ENCODE measurements around the gene PSMB7. TPM values are rescaled to one million over a fixed set of nuclear protein-coding genes. Genes with fewer than 3 reads are reported as not detected.

Gene PSMB7
- total RNA-seq, 3 donors from 2014 or later (not counting 1 experiment from before 2014, with no cell fraction given) = 75.6 to 75.9 (median 75.8) TPM

DNA sequence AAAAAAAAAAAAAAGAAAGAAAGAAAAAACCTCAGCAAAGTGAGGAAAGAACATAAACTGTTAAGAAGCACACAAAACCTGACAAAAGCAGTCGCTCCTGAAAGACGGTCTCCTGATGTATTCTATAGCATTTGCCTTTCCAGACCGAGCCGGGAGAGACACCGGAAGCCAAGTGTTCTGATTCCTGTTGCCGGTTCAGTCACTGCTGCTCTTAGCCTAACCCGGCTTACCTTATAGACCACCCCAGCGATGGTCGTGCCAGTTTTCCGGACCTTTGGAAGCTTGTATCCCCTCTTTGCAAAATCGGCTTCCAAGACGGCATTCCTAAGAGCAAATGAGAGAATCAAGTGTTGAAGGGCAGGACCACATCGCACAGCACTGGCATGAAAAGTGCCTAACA is 630 bp downstream of the PSMB7 start:
- H3K4me1 ChIP-seq (ENCODE audit: control insufficient read depth, insufficient read depth, low read length) = peaks cover 15% of the 10 kb centered on the region
- H3K36me3 ChIP-seq (ENCODE audit: control insufficient read depth, insufficient read depth, low read length) = peaks cover 39% of the 10 kb centered on the region
- H3K4me1 Mint-ChIP-seq = peaks cover 21 to 27% of the 10 kb centered on the region in 2 donors
- H3K4me3 Mint-ChIP-seq = peak overlapping the region; percentile 96
- no peaks in the 10 kb centered on the region for H3K27me3 Mint-ChIP-seq (ENCODE audit: low read depth in 2 of 2)
- peak overlapping the region; percentile 86 to 93 for H3K27ac Mint-ChIP-seq
- intact Hi-C loops (cut with micrococcal nuclease) = loop anchor here (5.0 kb wide), 1 partner anchor 528 kb away; the partner anchor contains the start of gene GOLGA1
- 25% methylated on average over 13 of the region's 13 CpGs for WGBS (ENCODE audit: insufficient coverage)
- H3K4me3 ChIP-seq (ENCODE audit: low read length) = peak overlapping the region; percentile 83
- peaks cover 2% of the 10 kb centered on the region for H3K9me3 ChIP-seq (ENCODE audit: control insufficient read depth, insufficient read depth, low read length)
- H3K36me3 Mint-ChIP-seq = peaks cover 21% of the 10 kb centered on the region
- no peak for TF ChIP-seq CTCF (IDR thresholded peaks at IDR 0.05)
- H3K9me3 Mint-ChIP-seq = peaks cover 0 to 3% of the 10 kb centered on the region in 2 donors
- no peaks in the 10 kb centered on the region for H3K27me3 ChIP-seq (ENCODE audit: control insufficient read depth, insufficient read depth, low read length)
- H3K27ac ChIP-seq (ENCODE audit: low read length) = peak overlapping the region; percentile 64
- no peak for ATAC-seq
- DNase-seq = no peak

GRCh38 chr9:124412228-124412575 is 3.0 kb downstream of the PSMB7 start:
- Histone ChIP-seq H3K4me1 (ENCODE audit: control insufficient read depth, insufficient read depth, low read length) (peaks cover 12% of the 10 kb centered on the region), H3K4me3 (ENCODE audit: low read length) (no peak overlapping the region), H3K27me3 (ENCODE audit: control insufficient read depth, insufficient read depth, low read length) (no peaks in the 10 kb centered on the region), H3K27ac (ENCODE audit: low read length) (no peak overlapping the region), H3K36me3 (ENCODE audit: control insufficient read depth, insufficient read depth, low read length) (peaks cover 58% of the 10 kb centered on the region), H3K9me3 (ENCODE audit: control insufficient read depth, insufficient read depth, low read length) (peaks cover 2% of the 10 kb centered on the region)
- peaks cover 21 to 27% of the 10 kb centered on the region in 2 donors for H3K4me1 Mint-ChIP-seq
- intact Hi-C loops (cut with micrococcal nuclease) = no loop called here
- ATAC-seq = no peak
- H3K4me3 Mint-ChIP-seq = no peak overlapping the region
- DNase-seq = no peak
- peaks cover 0 to 3% of the 10 kb centered on the region in 2 donors for H3K9me3 Mint-ChIP-seq
- no peaks in the 10 kb centered on the region for H3K27me3 Mint-ChIP-seq (ENCODE audit: low read depth in 2 of 2)
- 94% methylated on average over 3 of the region's 3 CpGs for WGBS (ENCODE audit: insufficient coverage)
- no peak for TF ChIP-seq CTCF (IDR thresholded peaks at IDR 0.05)
- no peak overlapping the region for H3K27ac Mint-ChIP-seq
- H3K36me3 Mint-ChIP-seq = peaks cover 21% of the 10 kb centered on the region

GRCh38 chr9:124411514-124412227 is 3.6 kb downstream of the PSMB7 start:
- Histone ChIP-seq H3K36me3 (ENCODE audit: control insufficient read depth, insufficient read depth, low read length) (peaks cover 63% of the 10 kb centered on the region), H3K27ac (ENCODE audit: low read length) (no peak overlapping the region), H3K4me3 (ENCODE audit: low read length) (no peak overlapping the region), H3K9me3 (ENCODE audit: control insufficient read depth, insufficient read depth, low read length) (peaks cover 2% of the 10 kb centered on the region), H3K4me1 (ENCODE audit: control insufficient read depth, insufficient read depth, low read length) (peaks cover 12% of the 10 kb centered on the region), H3K27me3 (ENCODE audit: control insufficient read depth, insufficient read depth, low read length) (no peaks in the 10 kb centered on the region)
- Mint-ChIP-seq H3K27ac (peak overlapping the region in 1 of 2 donors; percentile 42), H3K4me3 (no peak overlapping the region), H3K4me1 (peaks cover 21 to 32% of the 10 kb centered on the region in 2 donors), H3K9me3 (peaks cover 0 to 3% of the 10 kb centered on the region in 2 donors), H3K27me3 (ENCODE audit: low read depth in 2 of 2) (no peaks in the 10 kb centered on the region), H3K36me3 (peaks cover 21% of the 10 kb centered on the region)
- 80% methylated on average over 2 of the region's 5 CpGs for WGBS (ENCODE audit: insufficient coverage)
- TF ChIP-seq CTCF (IDR thresholded peaks at IDR 0.05) = no peak
- no peak for ATAC-seq
- intact Hi-C loops (cut with micrococcal nuclease) = no loop called here
- no peak for DNase-seq

Data from natural killer cell (primary cell).